NCI-H2227 (cell line): ENCODE results near the gene GPR83.
"Not testable (repeated sequence)": the region's sequence is repeated elsewhere in the genome, so short reads cannot be mapped to it uniquely, and the experiment has no call there.

Experiments used
- DNase-seq: peaks from one replicate; lab custom pipeline; 2025; ENCODE audit not compliant: unreplicated experiment; lab: John Stamatoyannopoulos, UW

Gene GPR83

DNA sequence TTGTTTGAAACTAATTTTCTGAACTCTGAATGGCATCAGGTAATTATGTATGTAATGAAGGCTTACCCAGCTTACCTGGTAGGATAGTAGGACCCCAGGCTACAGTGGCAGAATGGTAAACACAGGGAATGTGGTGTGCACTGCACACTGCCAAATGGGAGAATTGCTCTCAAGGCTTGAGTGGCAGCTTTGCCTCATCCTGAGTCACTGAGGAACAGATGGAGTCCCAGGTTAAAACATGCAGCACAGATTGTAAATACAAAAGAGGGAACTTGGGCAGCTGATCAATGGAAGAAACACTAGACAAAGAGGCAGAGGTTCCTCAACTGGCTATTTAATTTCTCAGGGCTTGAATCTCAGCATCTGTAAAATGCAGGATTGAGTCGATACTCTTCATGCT lies 24.4 kb downstream of the GPR83 start:
- DNase-seq, result no peak

DNA sequence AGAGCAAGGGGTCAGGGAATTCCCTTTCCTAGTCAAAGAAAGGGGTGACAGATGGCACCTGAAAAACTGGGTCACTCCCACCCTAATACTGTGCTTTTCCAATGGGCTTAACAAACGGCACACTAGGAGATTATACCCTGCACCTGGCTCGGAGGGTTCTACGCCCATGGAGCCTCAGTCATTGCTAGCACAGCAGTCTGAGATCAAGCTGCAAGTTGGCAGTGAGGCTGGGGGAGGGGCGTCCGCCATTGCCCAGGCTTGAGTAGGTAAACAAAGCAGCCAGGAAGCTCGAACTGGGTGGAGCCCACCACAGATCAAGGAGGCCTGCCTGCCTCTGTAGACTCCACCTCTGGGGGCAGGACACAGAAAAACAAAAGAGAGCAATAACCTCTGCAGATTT lies 30.6 kb downstream of the GPR83 start:
- not testable (repeated sequence) for DNase-seq

DNA sequence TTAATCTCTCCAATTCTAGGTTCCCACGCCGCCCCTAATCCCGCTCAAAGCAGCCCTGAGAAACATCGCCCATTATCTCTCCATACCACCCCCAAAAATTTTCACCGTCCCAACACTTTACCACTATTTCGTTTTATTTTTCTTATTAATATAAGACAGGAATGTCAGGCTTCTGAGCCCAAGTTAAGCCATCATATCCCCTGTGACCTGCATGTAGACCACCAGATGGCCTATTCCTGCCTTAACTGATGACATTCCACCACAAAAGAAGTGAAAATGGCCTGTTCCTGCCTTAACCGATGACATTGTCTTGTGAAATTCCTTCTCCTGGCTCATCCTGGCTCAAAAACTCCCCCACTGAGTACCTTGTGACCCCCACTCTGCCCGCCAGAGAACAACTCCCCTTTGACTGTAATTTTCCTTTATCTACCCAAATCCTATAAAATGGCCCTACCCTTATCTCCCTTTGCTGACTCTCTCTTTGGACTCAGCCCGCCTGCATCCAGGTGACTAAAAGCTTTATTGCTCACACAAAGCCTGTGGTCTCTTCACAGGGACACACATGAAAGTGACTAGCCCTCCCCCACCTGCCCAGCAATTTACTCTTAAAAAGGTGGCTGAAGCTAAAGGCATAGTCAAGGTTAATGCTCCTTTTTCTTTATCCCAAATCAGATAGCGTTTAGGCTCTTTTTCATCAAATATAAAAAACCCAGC lies 50.2 kb downstream of the GPR83 start:
- not testable (repeated sequence) for DNase-seq

DNA sequence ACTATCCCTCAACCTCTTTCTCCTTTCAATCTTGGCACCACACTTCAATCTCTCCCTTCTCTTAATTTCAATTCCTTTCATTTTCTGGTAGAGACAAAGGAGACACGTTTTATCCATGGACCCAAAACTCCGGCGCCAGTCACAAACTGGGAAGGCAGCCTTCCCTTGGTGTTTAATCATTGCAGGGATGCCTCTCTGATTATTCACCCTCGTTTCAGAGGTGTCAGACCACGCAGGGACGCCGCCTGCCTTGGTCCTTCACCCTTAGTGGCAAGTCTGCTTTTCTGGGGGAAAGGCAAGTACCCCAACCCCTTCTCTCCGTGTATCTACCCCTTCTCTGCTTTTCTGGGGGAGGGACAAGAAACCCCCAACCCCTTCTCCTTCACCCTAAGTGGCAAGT lies 54.9 kb downstream of the GPR83 start:
- not testable (repeated sequence) for DNase-seq

DNA sequence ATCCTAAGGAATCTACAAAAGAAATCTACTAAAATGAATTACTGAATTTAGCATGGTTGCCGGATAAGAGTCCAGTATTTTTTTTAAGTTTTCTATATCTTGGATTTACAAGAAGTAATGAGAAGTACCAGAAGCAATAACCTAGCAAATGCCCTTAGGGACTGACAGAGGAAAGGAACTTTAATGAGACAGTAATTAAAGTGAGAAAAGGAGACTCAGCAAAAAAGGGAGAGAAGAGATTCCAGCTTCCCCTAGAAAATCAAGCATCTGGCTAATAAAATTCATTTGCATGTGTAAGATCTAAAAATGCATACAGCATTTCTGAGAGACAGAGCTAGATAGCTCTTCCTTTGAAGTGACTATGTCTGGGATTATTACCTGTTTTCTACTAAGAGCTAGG lies 57.7 kb downstream of the GPR83 start:
- DNase-seq, result no peak

DNA sequence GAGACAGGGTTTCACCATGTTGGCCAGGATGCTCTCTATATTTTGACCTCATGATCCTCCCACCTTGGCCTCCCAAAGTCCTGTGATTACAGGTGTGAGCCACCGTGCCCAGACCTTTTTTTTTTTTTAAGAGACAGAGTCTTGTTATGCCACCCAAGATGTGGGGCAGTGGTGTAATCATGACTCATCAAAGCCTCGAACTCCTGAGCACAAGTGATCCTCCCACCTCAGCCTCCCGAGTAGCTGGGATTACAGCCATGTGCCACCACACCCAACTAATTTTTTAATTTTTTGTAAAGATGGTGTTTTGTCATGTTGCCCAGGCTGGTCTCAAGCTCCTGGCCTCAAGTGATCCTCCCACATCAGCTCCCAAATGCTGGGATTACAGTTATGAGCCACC lies 59.0 kb downstream of the GPR83 start:
- DNase-seq, result no peak

DNA sequence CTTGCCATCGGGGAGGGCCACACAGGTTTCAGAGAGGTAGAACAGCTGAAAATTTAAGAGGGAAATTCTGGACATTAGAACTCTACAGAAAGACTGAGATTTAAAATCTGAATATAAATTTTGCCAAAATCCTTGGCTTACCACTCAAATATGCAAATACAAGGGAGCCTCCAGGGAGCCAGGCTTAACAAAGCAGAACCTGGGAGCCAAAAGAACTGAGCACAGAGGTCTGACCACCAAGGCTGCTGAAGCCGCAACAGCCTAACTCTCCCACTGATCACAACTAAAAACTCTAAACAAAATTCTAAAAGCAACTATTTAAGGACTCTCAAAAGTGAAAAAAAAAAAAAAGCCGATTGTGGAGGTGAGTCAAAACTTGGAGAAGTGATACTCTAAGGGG lies 62.6 kb downstream of the GPR83 start:
- DNase-seq, result no peak

DNA sequence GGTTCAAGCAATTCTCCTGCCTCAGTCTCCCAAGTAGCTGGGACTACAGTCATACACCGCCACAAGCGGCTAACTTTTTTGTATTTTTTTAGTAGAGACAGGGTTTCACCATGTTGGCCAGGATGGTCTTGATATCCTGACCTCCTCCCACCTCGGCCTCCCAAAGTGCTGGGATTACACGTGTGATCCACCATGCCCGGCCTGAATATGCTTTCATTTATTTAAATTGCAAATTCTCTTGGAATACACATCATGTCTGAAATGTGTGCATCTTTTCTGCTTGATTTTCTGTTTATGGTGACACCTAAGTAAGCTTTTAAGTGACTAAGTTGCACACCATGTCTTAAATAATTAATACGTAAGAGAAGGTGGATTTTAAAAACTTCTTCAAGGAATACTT lies 65.2 kb downstream of the GPR83 start:
- no peak for DNase-seq

DNA sequence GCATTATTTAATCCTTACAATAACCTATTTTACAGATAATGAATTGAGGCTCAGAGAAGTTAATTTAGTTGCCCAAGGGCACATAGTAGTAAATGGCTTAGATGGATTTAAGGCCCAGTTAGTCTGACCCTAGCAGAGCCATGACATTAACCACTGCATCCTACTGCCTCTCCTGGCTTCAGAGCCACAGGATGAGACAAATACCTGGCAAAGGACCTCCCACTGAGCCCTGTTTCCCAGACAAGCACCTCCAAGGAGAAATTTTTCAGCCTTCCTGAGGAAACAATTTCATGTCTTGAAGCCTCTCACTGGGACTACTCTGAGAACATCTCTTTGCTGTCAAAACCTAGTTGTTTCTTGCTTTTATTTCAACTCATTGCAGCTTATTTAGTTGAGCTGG lies 68.4 kb downstream of the GPR83 start:
- no peak for DNase-seq

DNA sequence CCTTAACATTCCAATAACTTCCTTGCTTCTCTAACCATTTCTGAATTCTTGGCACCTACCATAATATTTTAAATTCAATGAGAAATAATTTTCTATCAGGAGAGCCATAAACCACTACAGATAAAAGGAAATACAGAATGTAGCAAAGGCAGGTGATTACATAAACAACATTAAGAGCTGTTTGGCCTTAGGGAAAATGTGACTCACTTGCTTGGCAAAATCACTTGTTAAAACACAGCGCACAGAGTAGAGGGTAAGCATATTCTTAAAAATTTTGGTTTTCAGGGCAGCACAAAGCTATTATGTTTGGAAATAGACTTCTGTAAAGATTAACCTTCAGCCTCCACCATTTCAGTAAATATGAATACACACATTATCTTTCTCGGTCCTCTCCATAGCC lies 70.4 kb downstream of the GPR83 start:
- no peak for DNase-seq

DNA sequence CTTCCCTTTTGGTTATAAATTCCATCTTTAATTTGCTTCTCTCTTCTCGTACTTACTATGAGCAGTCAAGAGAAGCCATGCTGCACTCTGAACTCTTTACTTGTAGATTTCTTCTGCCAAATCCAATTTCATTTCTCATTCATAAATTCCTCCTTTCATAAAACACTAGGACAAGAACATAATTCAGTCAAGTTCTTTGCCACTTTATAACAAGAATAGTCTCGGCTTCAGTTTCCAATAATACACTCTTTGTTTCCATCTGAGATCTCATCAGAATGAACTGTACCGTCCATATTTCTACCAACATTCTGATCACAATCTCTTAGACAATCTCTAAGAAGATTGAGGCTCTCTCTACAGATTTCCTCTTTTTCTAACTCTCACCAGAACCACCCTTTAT lies 71.7 kb downstream of the GPR83 start:
- DNase-seq, result no peak

DNA sequence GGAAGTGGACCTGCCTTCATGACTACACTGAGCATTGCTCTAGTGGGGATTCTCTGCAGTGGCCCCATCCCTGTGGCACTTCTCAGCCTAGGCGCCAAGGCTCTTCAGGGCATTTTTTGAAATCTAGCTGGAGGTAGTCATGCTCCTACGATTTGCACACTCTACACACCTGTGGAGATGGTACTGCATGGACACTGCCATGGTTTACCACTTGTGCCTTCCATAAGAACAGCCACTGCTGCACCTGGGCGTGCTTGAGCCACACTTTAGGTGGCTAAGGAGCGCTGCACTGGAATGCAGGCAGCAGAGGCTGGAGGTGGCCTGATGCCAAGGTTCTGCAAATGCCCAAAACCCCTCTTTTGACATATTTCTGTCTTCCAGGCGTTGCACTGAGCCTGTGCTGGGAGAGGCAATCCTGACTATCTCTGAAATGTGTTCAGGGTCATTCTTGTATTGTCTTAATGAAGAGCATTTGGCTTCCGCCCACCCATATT lies 72.6 kb downstream of the GPR83 start:
- DNase-seq, result no peak
